CD14-positive monocyte (primary cell): ENCODE measurements around the gene USHBP1. TPM values are rescaled to one million over a fixed set of nuclear protein-coding genes. Genes with fewer than 3 reads are reported as not detected.

Experiments
- DNase-seq, 3 donors: peaks; one replicate each; pipeline ENCODE4 v3.0.0-alpha.2; 2011 to 2022
- H2AFZ ChIP-seq: 2 replicates; pipeline ENCODE4 v1.6.0; 2012; ENCODE audit warnings: mild to moderate bottlenecking, low read depth, low read length, inconsistent platforms; ENCODE audit not compliant: insufficient read depth, poor library complexity, severe bottlenecking
- H3K27ac ChIP-seq, 2 donors: 1 replicate in 1 of 2; 2 replicates in 1 of 2; pipeline ENCODE4 v1.5.1; 2012 to 2013; ENCODE audit warnings: low read length in 2 of 2, control low read depth in 1 of 2, inconsistent platforms in 1 of 2, low read depth in 1 of 2, mild to moderate bottlenecking in 1 of 2
- H3K27me3 ChIP-seq, 2 donors: one replicate each; pipeline versions ENCODE4 v1.6.0 to v1.6.1; 2011 to 2013; ENCODE audit warnings: low read length in 2 of 2; ENCODE audit not compliant: control insufficient read depth in 2 of 2, insufficient read depth in 2 of 2
- H3K36me3 ChIP-seq, 2 donors: replicated peaks in 1 of 2; 1 replicate in 1 of 2; 2 replicates in 1 of 2; pipeline versions ENCODE4 v1.5.1 to v1.6.1; 2012 to 2013; ENCODE audit warnings: low read length in 2 of 2, control low read depth in 1 of 2, inconsistent platforms in 1 of 2, mild to moderate bottlenecking in 1 of 2; ENCODE audit not compliant: insufficient read depth in 2 of 2, control insufficient read depth in 1 of 2
- H3K4me1 ChIP-seq, 2 donors: 1 replicate in 1 of 2; 2 replicates in 1 of 2; pipeline versions ENCODE4 v1.5.1 to v1.6.1; 2012 to 2013; ENCODE audit warnings: low read length in 2 of 2, control low read depth in 1 of 2, inconsistent platforms in 1 of 2, mild to moderate bottlenecking in 1 of 2, moderate library complexity in 1 of 2; ENCODE audit not compliant: insufficient read depth in 2 of 2, control insufficient read depth in 1 of 2
- H3K4me2 ChIP-seq: replicated peaks from 2 replicates; pipeline ENCODE3; 2012; ENCODE audit warnings: low read length, moderate library complexity, mild to moderate bottlenecking; ENCODE audit not compliant: poor library complexity, severe bottlenecking; ENCODE audit errors: extremely low read depth
- H3K4me3 ChIP-seq, 3 experiments: fragments of 200-600 bp in 1 of 3; sonication (generic) in 1 of 3; replicated peaks in 1 of 3; 1 replicate in 2 of 3; 2 replicates in 1 of 3; pipeline ENCODE4 v1.5.1; 2011 to 2013; ENCODE audit warnings: low read length in 3 of 3, mild to moderate bottlenecking in 3 of 3, control low read depth in 2 of 3, low read depth in 2 of 3, inconsistent platforms in 1 of 3, moderate library complexity in 1 of 3
- H3K79me2 ChIP-seq: 2 replicates; pipeline ENCODE4 v1.6.0; 2012; ENCODE audit warnings: mild to moderate bottlenecking, control low read depth, inconsistent platforms, low read length, moderate library complexity; ENCODE audit not compliant: insufficient read depth
- H3K9ac ChIP-seq: 2 replicates; pipeline ENCODE4 v1.6.0; 2017; ENCODE audit warnings: low read length, mild to moderate bottlenecking; ENCODE audit not compliant: insufficient read depth, poor library complexity, severe bottlenecking
- H3K9me3 ChIP-seq, 2 donors: replicated peaks in 1 of 2; 1 replicate in 1 of 2; 2 replicates in 1 of 2; pipeline versions ENCODE4 v1.5.1 to v1.6.1; 2012 to 2013; ENCODE audit warnings: low read length in 2 of 2, control low read depth in 1 of 2; ENCODE audit not compliant: control insufficient read depth in 1 of 2, insufficient read depth in 1 of 2
- H4K20me1 ChIP-seq: 2 replicates; pipeline ENCODE4 v1.6.0; 2012; ENCODE audit warnings: mild to moderate bottlenecking, low read length, control low read depth, moderate library complexity; ENCODE audit not compliant: insufficient read depth
- H3K27ac Mint-ChIP-seq, 7 donors: one replicate each; pipeline ENCODE4 v1.8.0; 2020; ENCODE audit warnings: mild to moderate bottlenecking in 7 of 7, mixed read lengths in 7 of 7, moderate library complexity in 6 of 7, inconsistent platforms in 2 of 7
- H3K27me3 Mint-ChIP-seq, 3 donors: one replicate each; pipeline ENCODE4 v1.8.0; 2021 to 2022; ENCODE audit warnings: low read depth in 3 of 3, mild to moderate bottlenecking in 3 of 3, mixed read lengths in 3 of 3, moderate library complexity in 3 of 3, inconsistent platforms in 1 of 3
- H3K36me3 Mint-ChIP-seq, 2 donors: one replicate each; pipeline ENCODE4 v1.8.0; 2020; ENCODE audit warnings: mixed read lengths in 2 of 2, inconsistent platforms in 1 of 2, mild to moderate bottlenecking in 1 of 2
- H3K4me1 Mint-ChIP-seq: one replicate; pipeline ENCODE4 v1.8.0; 2020; ENCODE audit warnings: mild to moderate bottlenecking, mixed read lengths
- H3K4me3 Mint-ChIP-seq, 2 donors: one replicate each; pipeline ENCODE4 v1.8.0; 2020; ENCODE audit warnings: mild to moderate bottlenecking in 2 of 2, mixed read lengths in 2 of 2, moderate library complexity in 1 of 2
- H3K9me3 Mint-ChIP-seq, 7 donors: one replicate each; pipeline ENCODE4 v1.8.0; 2020 to 2022; ENCODE audit warnings: mixed read lengths in 7 of 7, mild to moderate bottlenecking in 6 of 7, moderate library complexity in 6 of 7, inconsistent platforms in 2 of 7
- WGBS: methylation state at CpG from one replicate; pipeline ENCODE4 v1.1.5; 2013; ENCODE audit warnings: missing lambda C conversion rate; ENCODE audit not compliant: insufficient coverage; 5-methylcytosine and 5-hydroxymethylcytosine counted together
- intact Hi-C, 2 donors: fragments of 100-400 bp; cut with micrococcal nuclease; formaldehyde crosslinking; loops; one replicate each; pipeline versions ENCODE4 v1.15.0 to v1.15.1; 2023
- polyA plus RNA-seq, 3 donors: library from polyadenylated mRNA; depleted of rRNA in 1 of 3; unstranded in 2 of 3; stranded (reverse) in 1 of 3; fragments of 300-500 nt in 2 of 3; fragments of >200 nt in 1 of 3; fragmentation: Illumina TruSeq in 2 of 3; gene quantifications; 1 replicate in 2 of 3; 2 replicates in 1 of 3; pipeline ENCODE4 v1.2.3, GENCODE V29; 2012 to 2021
- TF ChIP-seq, protein P1 (sequence below): fragments of 200-600 bp; IDR thresholded peaks from one replicate; pipeline ENCODE4 v1.8.0; 2022; ENCODE audit warnings: antibody characterized with exemption, mild to moderate bottlenecking

USHBP1 gene
- polyA plus RNA-seq, 3 donors = not detected

GRCh38 chr19:17243830-17244617, 20.5 kb downstream of the USHBP1 start:
- DNase-seq = no peak
- Histone ChIP-seq H2AFZ (peak overlapping the region; percentile 68), H3K4me2 (peak overlapping the region; percentile 85), H3K9ac (peak overlapping the region; percentile 46), H3K36me3 (no peaks in the 10 kb centered on the region), H3K4me3 (peak overlapping the region in 2 of 3 experiments; percentile 35 to 76), H3K79me2 (peaks cover 6% of the 10 kb centered on the region), H3K9me3 (no peaks in the 10 kb centered on the region), H3K27ac (no peak overlapping the region), H4K20me1 (peaks cover 31% of the 10 kb centered on the region), H3K4me1 (peaks cover 20 to 32% of the 10 kb centered on the region in 2 donors), H3K27me3 (peaks cover 0 to 7% of the 10 kb centered on the region in 2 donors)
- peaks cover 11 to 20% (median 18%) of the 10 kb centered on the region in 3 donors for H3K27me3 Mint-ChIP-seq
- peaks cover 26% of the 10 kb centered on the region for H3K4me1 Mint-ChIP-seq
- H3K9me3 Mint-ChIP-seq = peaks cover 0 to 6% (median 3%) of the 10 kb centered on the region in 7 donors
- H3K36me3 Mint-ChIP-seq = peaks cover 0 to 2% of the 10 kb centered on the region in 2 donors
- intact Hi-C loops = no loop called here
- TF ChIP-seq, protein P1, sequence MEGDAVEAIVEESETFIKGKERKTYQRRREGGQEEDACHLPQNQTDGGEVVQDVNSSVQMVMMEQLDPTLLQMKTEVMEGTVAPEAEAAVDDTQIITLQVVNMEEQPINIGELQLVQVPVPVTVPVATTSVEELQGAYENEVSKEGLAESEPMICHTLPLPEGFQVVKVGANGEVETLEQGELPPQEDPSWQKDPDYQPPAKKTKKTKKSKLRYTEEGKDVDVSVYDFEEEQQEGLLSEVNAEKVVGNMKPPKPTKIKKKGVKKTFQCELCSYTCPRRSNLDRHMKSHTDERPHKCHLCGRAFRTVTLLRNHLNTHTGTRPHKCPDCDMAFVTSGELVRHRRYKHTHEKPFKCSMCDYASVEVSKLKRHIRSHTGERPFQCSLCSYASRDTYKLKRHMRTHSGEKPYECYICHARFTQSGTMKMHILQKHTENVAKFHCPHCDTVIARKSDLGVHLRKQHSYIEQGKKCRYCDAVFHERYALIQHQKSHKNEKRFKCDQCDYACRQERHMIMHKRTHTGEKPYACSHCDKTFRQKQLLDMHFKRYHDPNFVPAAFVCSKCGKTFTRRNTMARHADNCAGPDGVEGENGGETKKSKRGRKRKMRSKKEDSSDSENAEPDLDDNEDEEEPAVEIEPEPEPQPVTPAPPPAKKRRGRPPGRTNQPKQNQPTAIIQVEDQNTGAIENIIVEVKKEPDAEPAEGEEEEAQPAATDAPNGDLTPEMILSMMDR = no peak
- H3K4me3 Mint-ChIP-seq = peak overlapping the region; percentile 76 to 82
- H3K27ac Mint-ChIP-seq = peak overlapping the region in 2 of 7 donors; percentile 6 to 78
- 69% methylated on average over 39 of the region's 52 CpGs for WGBS

GRCh38 chr19:17243211-17243829, 21.2 kb downstream of the USHBP1 start:
- Mint-ChIP-seq H3K36me3 (peaks cover 0 to 3% of the 10 kb centered on the region in 2 donors), H3K9me3 (peaks cover 0 to 6% (median 3%) of the 10 kb centered on the region in 7 donors), H3K27ac (peak overlapping the region in 1 of 7 donors; percentile 25), H3K4me1 (peaks cover 26% of the 10 kb centered on the region), H3K4me3 (peak overlapping the region in 1 of 2 donors; percentile 76), H3K27me3 (peaks cover 9 to 19% (median 15%) of the 10 kb centered on the region in 3 donors)
- no peak for DNase-seq
- no peak overlapping the region for H3K27ac ChIP-seq
- peaks cover 6% of the 10 kb centered on the region for H3K79me2 ChIP-seq
- TF ChIP-seq, protein P1 = no peak
- H3K27me3 ChIP-seq = peaks cover 0 to 7% of the 10 kb centered on the region in 2 donors
- WGBS = 90% methylated on average over 7 of the region's 8 CpGs
- no peak overlapping the region for H3K4me3 ChIP-seq
- no peaks in the 10 kb centered on the region for H3K9me3 ChIP-seq
- H3K4me1 ChIP-seq = peaks cover 20 to 32% of the 10 kb centered on the region in 2 donors
- intact Hi-C loops = no loop called here
- H3K9ac ChIP-seq = no peak overlapping the region
- no peak overlapping the region for H3K4me2 ChIP-seq
- no peak overlapping the region for H2AFZ ChIP-seq
- H4K20me1 ChIP-seq = peaks cover 31% of the 10 kb centered on the region
- H3K36me3 ChIP-seq = peaks cover 0 to 4% of the 10 kb centered on the region in 2 donors
